ENCODE measurements around the gene N4BP2L1. TPM values are rescaled to one million over a fixed set of nuclear protein-coding genes. Genes with fewer than 3 reads are reported as not detected.
A peak's percentile ranks its signal among the peaks of the same experiment; 100 is the strongest.

N4BP2L1 gene
- total RNA-seq, 2 donors from 2014 or later, result 37.8 to 45.9 TPM

GRCh38 chr13:32448972-32449371 is 21.0 kb upstream of the N4BP2L1 start:
- ATAC-seq (no peak), DNase-seq (no peak)
- no peak overlapping the region for H3K27ac Mint-ChIP-seq
- no peak overlapping the region for H3K4me3 Mint-ChIP-seq
- no peaks in the 10 kb centered on the region for H3K9me3 ChIP-seq (ENCODE audit: control insufficient read depth, low read length, poor library complexity, severe bottlenecking)
- H3K27me3 Mint-ChIP-seq, result no peaks in the 10 kb centered on the region
- peaks cover 2% of the 10 kb centered on the region for H3K36me3 Mint-ChIP-seq (ENCODE audit: low read depth)
- peaks cover 7% of the 10 kb centered on the region for H3K4me1 Mint-ChIP-seq

- H3K9me3 ChIP-seq (ENCODE audit: control insufficient read depth, low read length, poor library complexity, severe bottlenecking), result no peaks in the 10 kb centered on the region
- Mint-ChIP-seq H3K4me3 (no peak overlapping the region), H3K27me3 (no peaks in the 10 kb centered on the region), H3K4me1 (peaks cover 10% of the 10 kb centered on the region), H3K27ac (peak overlapping the region; percentile 65), H3K36me3 (ENCODE audit: low read depth) (peaks cover 3% of the 10 kb centered on the region)
- ATAC-seq (no peak), DNase-seq (no peak)
These were observed 20.1 kb upstream of the N4BP2L1 start for GRCh38 chr13:32447894-32448623.

DNA sequence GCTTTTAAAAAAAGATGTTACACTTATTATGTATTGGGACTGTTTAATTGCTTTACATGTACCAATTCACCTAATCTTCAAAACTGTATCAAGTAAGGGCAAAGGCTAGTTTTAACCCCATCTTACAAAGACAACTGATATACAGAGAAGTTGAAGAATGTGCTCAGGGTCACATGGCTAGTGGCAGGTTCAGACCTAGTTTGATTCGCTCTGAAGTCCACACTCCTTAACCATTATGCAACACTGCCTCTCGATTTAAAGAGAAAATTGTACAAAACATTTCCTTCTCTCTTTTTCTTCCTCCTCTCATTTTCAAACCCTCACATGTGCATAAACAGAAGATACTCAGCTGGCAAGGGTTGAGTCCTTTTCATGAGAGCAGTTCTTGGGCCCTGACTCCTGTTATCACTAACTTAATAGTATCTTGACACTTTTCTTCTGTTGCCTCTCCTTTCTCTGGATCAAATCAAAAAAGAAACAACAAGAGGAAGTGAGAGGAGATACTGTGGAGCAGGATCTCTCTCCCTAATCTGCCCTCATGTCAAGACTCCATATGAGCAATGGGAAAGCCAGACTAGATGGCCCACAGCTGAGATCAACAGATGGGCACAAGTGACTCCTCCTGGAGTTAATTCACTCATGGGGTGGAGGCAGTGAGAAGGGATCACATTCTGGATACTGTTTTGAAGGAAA is 19.0 kb upstream of the N4BP2L1 start:
- Mint-ChIP-seq H3K27ac (peak overlapping the region; percentile 47), H3K4me1 (peaks cover 13% of the 10 kb centered on the region), H3K36me3 (ENCODE audit: low read depth) (peaks cover 5% of the 10 kb centered on the region), H3K4me3 (no peak overlapping the region), H3K27me3 (no peaks in the 10 kb centered on the region)
- no peaks in the 10 kb centered on the region for H3K9me3 ChIP-seq (ENCODE audit: control insufficient read depth, low read length, poor library complexity, severe bottlenecking)
- DNase-seq, result no peak
- no peak for ATAC-seq

GRCh38 chr13:32446220-32446619 is 18.3 kb upstream of the N4BP2L1 start:
- Mint-ChIP-seq H3K36me3 (ENCODE audit: low read depth) (peaks cover 5% of the 10 kb centered on the region), H3K27me3 (no peaks in the 10 kb centered on the region), H3K27ac (no peak overlapping the region), H3K4me1 (peaks cover 13% of the 10 kb centered on the region), H3K4me3 (no peak overlapping the region)
- no peaks in the 10 kb centered on the region for H3K9me3 ChIP-seq (ENCODE audit: control insufficient read depth, low read length, poor library complexity, severe bottlenecking)
- DNase-seq (no peak), ATAC-seq (no peak)

GRCh38 chr13:32445461-32445860 is 17.5 kb upstream of the N4BP2L1 start:
- ATAC-seq, result no peak

DNA sequence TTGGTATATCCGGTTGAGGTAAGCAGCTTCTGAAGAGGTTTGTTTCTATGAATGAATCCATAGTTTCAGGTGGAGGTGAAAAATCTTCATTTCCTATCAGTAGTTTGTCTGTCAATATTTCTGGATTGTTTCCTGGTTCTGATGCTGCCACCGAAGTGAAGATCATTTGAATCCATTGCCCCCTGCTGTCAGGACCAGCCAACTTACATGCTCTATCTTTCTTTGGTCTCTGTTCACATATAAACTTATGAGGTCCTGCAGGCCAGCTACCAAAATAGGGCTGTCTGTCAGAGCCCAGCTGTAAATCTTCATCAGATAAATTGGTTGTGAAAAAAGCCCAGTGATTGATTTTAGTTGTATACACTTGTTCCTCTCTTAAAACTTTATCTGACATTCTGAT is 15.2 kb upstream of the N4BP2L1 start:
- peak overlapping the region; percentile 34 for H3K27ac Mint-ChIP-seq

More at GRCh38 chr13:32445461-32445860, 17.5 kb upstream of the N4BP2L1 start:
- no peaks in the 10 kb centered on the region for H3K27me3 Mint-ChIP-seq
- no peak overlapping the region for H3K27ac Mint-ChIP-seq
- H3K4me1 Mint-ChIP-seq, result peaks cover 13% of the 10 kb centered on the region
- no peak overlapping the region for H3K4me3 Mint-ChIP-seq
- no peak for DNase-seq
- H3K36me3 Mint-ChIP-seq (ENCODE audit: low read depth), result peaks cover 5% of the 10 kb centered on the region
- H3K9me3 ChIP-seq (ENCODE audit: control insufficient read depth, low read length, poor library complexity, severe bottlenecking), result no peaks in the 10 kb centered on the region

GRCh38 chr13:32438871-32439270 is 10.9 kb upstream of the N4BP2L1 start:
- H3K4me1 Mint-ChIP-seq, result peaks cover 5% of the 10 kb centered on the region
- no peaks in the 10 kb centered on the region for H3K9me3 ChIP-seq (ENCODE audit: control insufficient read depth, low read length, poor library complexity, severe bottlenecking)
- H3K27ac Mint-ChIP-seq, result no peak overlapping the region
- DNase-seq, result no peak
- no peaks in the 10 kb centered on the region for H3K27me3 Mint-ChIP-seq
- H3K4me3 Mint-ChIP-seq, result no peak overlapping the region
- ATAC-seq, result no peak
- peaks cover 9% of the 10 kb centered on the region for H3K36me3 Mint-ChIP-seq (ENCODE audit: low read depth)

More for the DNA sequence above, 15.2 kb upstream of the N4BP2L1 start:
- Mint-ChIP-seq H3K27me3 (no peaks in the 10 kb centered on the region), H3K4me1 (peaks cover 9% of the 10 kb centered on the region), H3K36me3 (ENCODE audit: low read depth) (peaks cover 9% of the 10 kb centered on the region), H3K4me3 (no peak overlapping the region)
- peak; percentile 71 for ATAC-seq
- DNase-seq, result peak in 1 of 3 donors; percentile 12
- no peaks in the 10 kb centered on the region for H3K9me3 ChIP-seq (ENCODE audit: control insufficient read depth, low read length, poor library complexity, severe bottlenecking)

GRCh38 chr13:32432856-32433255 is 4.9 kb upstream of the N4BP2L1 start:
- H3K9me3 ChIP-seq (ENCODE audit: control insufficient read depth, low read length, poor library complexity, severe bottlenecking), result no peaks in the 10 kb centered on the region
- Mint-ChIP-seq H3K36me3 (ENCODE audit: low read depth) (peaks cover 2% of the 10 kb centered on the region), H3K27ac (no peak overlapping the region), H3K4me1 (peaks cover 12% of the 10 kb centered on the region), H3K4me3 (no peak overlapping the region), H3K27me3 (no peaks in the 10 kb centered on the region)
- DNase-seq, result no peak
- ATAC-seq, result no peak

DNA sequence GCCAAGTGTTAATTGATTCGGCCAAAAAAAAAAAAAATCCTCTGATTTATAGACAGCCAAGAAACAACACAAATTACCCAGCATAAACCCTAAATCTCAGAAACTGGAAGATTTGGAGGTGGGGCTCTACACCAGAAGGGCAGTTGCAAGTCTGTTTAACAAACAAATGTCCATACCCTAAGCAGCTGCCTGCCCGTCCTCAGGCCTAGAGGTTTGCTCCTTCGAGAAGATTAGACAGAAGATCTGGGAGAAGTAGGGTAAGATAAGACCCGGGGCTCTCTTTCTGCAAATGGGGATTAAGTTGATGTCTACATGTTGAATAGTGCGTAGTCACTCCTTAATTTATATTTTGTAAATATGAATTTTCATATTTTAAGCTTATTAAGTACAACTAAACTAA is 3.4 kb upstream of the N4BP2L1 start:
- ATAC-seq (no peak), DNase-seq (no peak)
- Mint-ChIP-seq H3K27ac (no peak overlapping the region), H3K4me3 (no peak overlapping the region), H3K36me3 (ENCODE audit: low read depth) (peaks cover 2% of the 10 kb centered on the region), H3K27me3 (no peaks in the 10 kb centered on the region), H3K4me1 (peaks cover 15% of the 10 kb centered on the region)
- H3K9me3 ChIP-seq (ENCODE audit: control insufficient read depth, low read length, poor library complexity, severe bottlenecking), result no peaks in the 10 kb centered on the region

GRCh38 chr13:32430018-32430747 is 2.3 kb upstream of the N4BP2L1 start:
- Mint-ChIP-seq H3K4me1 (peaks cover 24% of the 10 kb centered on the region), H3K36me3 (ENCODE audit: low read depth) (peaks cover 1% of the 10 kb centered on the region), H3K27ac (peak overlapping the region; percentile 19), H3K4me3 (peak overlapping the region; percentile 25), H3K27me3 (no peaks in the 10 kb centered on the region)
- ATAC-seq (no peak), DNase-seq (no peak)
- no peaks in the 10 kb centered on the region for H3K9me3 ChIP-seq (ENCODE audit: control insufficient read depth, low read length, poor library complexity, severe bottlenecking)

DNA sequence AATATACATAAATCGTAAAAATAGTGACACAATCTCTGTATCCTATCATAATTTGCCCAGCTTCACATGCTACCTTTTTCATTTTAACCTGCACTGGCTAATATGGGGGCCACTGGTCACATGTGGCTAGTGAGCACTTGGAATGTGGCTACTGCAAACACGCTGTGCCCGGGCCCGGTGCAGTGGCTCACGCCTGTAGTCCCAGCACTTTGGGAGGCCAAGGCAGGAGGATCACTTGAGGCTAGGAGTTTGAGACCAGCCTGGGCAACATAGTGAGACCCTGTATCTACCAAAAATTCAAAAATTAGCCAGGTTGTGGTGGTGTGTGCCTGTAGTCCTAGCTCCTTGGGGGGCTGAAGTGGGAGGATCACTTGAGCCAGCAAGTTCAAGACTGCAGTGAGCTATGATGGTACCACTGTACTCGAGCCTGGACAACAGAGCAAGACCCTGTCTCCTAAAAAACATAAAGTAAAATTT is 1.5 kb upstream of the N4BP2L1 start:
- H3K9me3 ChIP-seq (ENCODE audit: control insufficient read depth, low read length, poor library complexity, severe bottlenecking), result no peaks in the 10 kb centered on the region
- DNase-seq (no peak), ATAC-seq (no peak)
- Mint-ChIP-seq H3K36me3 (ENCODE audit: low read depth) (peaks cover 2% of the 10 kb centered on the region), H3K4me3 (no peak overlapping the region), H3K27me3 (no peaks in the 10 kb centered on the region), H3K27ac (peak overlapping the region; percentile 96), H3K4me1 (peaks cover 26% of the 10 kb centered on the region)

GRCh38 chr13:32428581-32429432 is 877 bp upstream of the N4BP2L1 start:
- H3K9me3 ChIP-seq (ENCODE audit: control insufficient read depth, low read length, poor library complexity, severe bottlenecking), result no peaks in the 10 kb centered on the region
- Mint-ChIP-seq H3K4me1 (peaks cover 31% of the 10 kb centered on the region), H3K27ac (peak overlapping the region; percentile 96), H3K36me3 (ENCODE audit: low read depth) (peaks cover 7% of the 10 kb centered on the region), H3K27me3 (no peaks in the 10 kb centered on the region), H3K4me3 (peak overlapping the region; percentile 86)
- ATAC-seq, result no peak
- DNase-seq, result no peak
